DMS114 treated with DMSO at 0.1 percent for 48 hours (cell line): ENCODE results near the gene PALB2.
"Not testable (repeated sequence)": the region's sequence is repeated elsewhere in the genome, so short reads cannot be mapped to it uniquely, and the experiment has no call there.

Experiments
- DNase-seq: peaks from one replicate; lab custom pipeline; 2025; ENCODE audit not compliant: unreplicated experiment; lab: John Stamatoyannopoulos, UW

Gene PALB2

GRCh38 chr16:23584186-23585076 lies 56.7 kb downstream of the PALB2 start:
- no peak for DNase-seq

GRCh38 chr16:23583271-23583670 lies 57.8 kb downstream of the PALB2 start:
- DNase-seq: not testable (repeated sequence)

DNA sequence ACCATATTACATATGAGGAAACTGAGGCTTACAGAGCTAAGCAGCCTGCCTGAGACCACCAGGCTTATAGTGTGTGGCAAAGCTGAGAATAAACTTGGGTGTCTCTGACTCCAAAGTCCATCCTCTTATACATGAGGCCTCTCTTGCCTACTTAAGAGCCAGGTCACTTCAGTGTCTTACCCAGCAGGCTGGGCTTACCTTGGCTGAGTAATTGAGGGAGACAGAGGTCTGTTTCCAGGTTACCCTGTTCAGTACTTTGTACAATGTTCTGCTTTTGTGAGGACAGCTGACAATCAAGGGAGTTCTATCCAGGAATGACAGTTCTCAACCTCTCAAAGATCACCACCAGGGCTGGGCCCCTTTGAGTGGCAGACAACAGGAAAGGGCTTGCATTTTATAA lies 59.3 kb downstream of the PALB2 start:
- no peak for DNase-seq

- no peak for DNase-seq
Measured at GRCh38 chr16:23580391-23580790, 60.7 kb downstream of the PALB2 start.

- DNase-seq: no peak
Measured at GRCh38 chr16:23579371-23579770, 61.7 kb downstream of the PALB2 start.

DNA sequence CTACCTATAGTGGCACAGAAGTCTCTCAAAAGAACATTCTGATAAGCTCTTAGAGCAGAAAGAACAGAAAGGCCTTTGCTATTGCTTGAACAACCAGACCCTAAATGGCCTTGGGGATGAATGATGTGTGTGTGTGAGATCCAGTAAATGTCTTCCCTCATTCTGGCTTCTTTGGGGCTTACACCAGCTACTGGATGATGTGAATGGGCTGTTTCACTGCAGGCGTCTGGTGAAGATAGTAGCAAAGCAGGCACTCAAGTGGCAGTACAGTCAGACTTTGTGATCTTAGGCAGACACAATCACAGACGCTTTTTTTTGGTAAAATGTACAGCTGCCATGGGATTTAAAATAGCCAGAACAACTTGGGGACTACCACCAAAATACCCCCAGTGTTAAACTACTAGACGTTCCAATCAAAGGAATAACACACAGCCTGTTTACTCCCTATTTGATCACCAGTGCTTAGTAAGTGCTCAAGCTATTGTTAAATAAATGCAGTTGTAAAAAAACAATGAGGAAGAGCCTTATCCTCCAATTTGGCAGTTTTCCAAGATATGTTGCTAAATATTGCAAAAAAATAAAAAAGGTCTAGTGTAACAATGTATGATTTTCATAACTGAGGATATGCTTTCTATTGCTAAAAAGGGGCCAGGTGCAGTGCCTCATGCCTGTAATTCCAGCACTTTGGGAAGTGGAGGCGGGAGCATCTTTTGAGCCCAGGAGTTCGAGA lies 62.8 kb downstream of the PALB2 start:
- no peak for DNase-seq

GRCh38 chr16:23577493-23577892 lies 63.6 kb downstream of the PALB2 start:
- DNase-seq: no peak

- DNase-seq: no peak
Measured at GRCh38 chr16:23575834-23576233, 65.3 kb downstream of the PALB2 start.

GRCh38 chr16:23573817-23574216 lies 67.3 kb downstream of the PALB2 start:
- no peak for DNase-seq

GRCh38 chr16:23572394-23572793 lies 68.7 kb downstream of the PALB2 start:
- no peak for DNase-seq

- DNase-seq: no peak
Measured at GRCh38 chr16:23571895-23572294, 69.2 kb downstream of the PALB2 start.

DNA sequence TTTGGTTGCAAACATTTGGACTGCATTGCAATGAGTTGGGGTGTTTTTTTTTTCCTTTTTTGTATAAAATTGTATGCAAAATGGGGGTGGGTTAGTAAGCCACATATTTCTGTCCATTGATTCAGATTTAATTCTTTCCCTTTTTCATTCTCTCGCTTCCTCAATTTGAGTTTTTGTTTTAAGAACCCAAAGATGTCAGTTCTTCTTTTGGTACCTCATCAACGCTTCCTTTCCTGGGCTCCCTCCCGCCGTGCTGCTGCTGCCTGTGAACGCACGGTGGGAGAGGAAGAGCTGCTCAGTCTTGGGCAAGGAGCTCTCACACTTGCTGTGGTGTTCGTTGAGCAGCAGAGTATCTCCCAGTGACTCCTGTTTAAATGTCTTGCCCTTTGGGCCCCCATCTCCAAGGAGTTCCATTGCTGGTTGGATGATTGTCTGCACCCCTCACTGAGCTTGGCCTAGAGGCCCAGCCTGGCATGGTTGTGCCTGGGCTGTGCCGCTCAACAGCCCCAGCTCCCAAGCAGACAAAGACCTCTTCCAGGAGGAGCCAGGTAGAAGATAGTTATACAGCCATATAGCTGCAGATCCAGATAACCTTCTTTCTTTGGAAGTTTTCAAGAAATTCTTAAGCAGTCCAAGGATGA lies 70.0 kb downstream of the PALB2 start:
- no peak for DNase-seq

GRCh38 chr16:23567602-23568001 lies 73.5 kb downstream of the PALB2 start:
- no peak for DNase-seq

- DNase-seq: no peak
Measured at GRCh38 chr16:23566724-23567123, 74.4 kb downstream of the PALB2 start.

DNA sequence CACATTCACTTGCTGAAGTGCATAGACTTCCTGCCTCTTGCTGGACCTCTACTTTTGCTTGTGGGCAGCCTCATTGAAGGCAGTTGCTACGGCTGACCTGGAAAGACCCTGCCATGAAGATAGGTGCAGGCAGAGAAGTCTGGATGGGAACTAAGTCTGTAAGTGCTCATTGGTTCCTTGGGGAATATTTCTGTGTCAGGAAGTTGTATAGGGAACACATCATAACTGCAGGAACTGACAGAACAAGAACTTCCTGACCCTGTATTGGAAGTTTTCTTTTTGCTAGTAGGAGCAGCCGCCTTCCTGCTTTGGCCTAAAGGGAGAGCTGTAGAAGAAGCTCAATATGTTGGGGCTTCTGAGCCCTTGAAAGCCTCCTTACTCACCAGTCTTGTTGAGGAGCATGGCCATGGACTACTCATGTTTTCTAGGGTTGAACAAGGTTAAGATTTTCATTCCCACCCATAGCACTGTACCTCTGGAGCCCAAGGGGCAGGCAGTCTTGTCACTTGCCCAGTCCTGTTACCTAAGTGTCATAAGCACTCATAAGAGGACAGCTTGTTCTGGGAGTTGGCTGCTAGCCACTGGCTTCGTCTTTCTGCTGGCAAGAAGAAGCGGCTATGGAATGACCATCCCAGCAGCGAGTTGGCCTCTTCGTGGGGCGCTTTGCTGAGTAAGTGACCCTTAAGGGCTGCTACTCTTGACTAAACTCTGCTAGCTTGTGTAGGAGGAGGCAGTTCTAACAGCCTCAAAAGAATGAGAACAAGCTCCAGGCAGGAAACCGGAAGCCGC lies 76.3 kb downstream of the PALB2 start:
- no peak for DNase-seq

- DNase-seq: no peak
Measured at GRCh38 chr16:23563186-23563585, 77.9 kb downstream of the PALB2 start.

DNA sequence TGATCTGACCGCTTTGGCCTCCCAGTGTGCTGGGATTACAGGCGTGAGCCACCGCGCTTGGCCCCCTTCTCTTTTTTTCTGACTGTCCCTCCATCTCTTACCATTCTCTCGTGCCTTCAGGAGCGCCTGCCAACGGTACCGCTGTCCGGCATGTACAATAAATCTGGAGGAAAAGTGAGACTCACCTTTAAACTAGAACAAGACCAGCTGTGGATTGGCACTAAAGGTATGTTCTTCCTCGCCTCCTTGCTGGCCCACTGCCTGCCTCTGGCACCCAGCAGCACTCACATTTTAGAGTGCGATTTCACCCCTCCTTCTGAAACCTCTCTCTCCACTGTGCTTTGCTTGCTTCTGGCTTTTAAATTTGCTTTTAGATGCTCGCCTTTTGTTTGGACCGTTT lies 78.6 kb downstream of the PALB2 start:
- DNase-seq: no peak

GRCh38 chr16:23561586-23561985 lies 79.5 kb downstream of the PALB2 start:
- no peak for DNase-seq

- no peak for DNase-seq
Measured at GRCh38 chr16:23557779-23558702, 83.1 kb downstream of the PALB2 start.
